ENCODE measurements around the gene RLN1. TPM values are rescaled to one million over a fixed set of nuclear protein-coding genes. Genes with fewer than 3 reads are reported as not detected.
"Not testable (repeated sequence)": the region's sequence is repeated elsewhere in the genome, so short reads cannot be mapped to it uniquely, and the experiment has no call there.

Gene RLN1
- total RNA-seq, 1 experiment from 2014 or later = 0.11 TPM

- not testable (repeated sequence) for DNase-seq (ENCODE audit: low read depth)
Observed at GRCh38 chr9:5321601-5322000, 18.1 kb downstream of the RLN1 start.

GRCh38 chr9:5321058-5321457 lies 18.6 kb downstream of the RLN1 start:
- DNase-seq (ENCODE audit: low read depth) = no peak

- DNase-seq (ENCODE audit: low read depth) = not testable (repeated sequence)
Observed at GRCh38 chr9:5316406-5316805, 23.3 kb downstream of the RLN1 start.

GRCh38 chr9:5315187-5315923 lies 24.3 kb downstream of the RLN1 start:
- DNase-seq (ENCODE audit: low read depth) = no peak

DNA sequence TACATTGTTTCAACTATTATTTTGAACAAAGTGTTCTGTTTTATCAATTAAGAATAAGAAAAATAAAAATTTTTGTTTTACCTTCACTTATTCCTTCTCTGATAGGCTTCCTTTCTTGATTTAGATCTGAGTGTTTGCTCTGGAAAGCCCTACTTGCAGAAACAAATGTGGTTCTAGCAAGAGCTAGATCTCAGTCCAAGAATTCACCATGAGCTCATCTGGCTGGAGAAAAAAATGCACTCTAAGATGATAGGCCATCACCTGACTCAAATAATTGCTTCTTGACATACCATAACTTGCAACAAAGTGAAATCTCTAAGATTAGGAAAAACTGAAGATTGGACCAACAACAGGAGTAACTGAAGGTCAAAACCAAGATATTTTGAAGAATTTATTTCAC lies 28.8 kb downstream of the RLN1 start:
- DNase-seq (ENCODE audit: low read depth) = no peak

- no peak for DNase-seq (ENCODE audit: low read depth)
Observed at GRCh38 chr9:5305741-5306140, 33.9 kb downstream of the RLN1 start.

DNA sequence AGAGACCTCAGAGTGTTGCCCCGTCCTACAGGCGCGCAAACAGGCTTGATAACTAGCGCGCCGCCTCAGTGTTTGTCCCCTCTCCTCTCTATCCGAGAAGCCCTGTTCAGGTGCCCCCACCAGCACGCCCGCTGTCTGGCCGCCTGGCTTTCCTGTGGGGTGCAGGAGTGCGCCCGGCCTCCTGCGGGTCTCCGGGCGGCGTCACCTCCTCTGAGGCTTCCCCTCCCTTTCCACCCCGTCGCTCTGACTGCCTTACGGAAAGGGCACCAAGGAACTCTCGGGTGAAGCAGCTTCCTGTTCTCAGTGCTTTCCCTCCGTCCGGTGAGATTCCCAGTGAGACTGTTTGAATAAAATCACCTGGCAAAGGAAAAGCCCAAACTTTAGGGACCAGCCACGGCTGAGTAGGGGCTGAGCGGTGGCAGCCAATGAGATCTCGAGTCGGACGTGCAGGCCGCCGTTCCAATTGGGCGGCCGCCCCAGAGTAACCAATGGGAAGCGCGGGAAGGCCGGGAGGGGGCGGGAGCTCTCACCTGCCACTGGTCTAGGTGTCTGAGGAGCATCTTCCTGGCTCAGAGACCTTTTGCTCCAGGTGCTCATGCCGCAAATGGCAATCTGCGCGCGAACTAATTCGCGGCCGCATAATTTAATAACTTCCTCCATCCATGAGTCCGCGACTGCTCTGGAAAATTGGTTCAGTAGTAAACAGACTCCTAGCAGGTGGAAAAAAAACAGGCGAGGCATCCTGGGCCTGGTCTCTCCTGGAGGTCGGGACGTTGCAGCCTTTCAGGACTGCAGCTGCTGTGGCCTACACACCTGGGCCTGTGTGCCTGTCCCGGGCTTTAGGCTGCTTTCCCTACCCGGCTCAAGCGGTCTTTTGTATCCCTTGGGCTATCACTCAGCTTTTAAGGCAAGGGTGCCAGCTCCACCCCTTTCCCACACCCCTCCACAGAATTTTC lies 35.6 kb downstream of the RLN1 start, which contains the start of gene RLN2:
RLN2 (minus strand) TSS at position 877 of the 956 bp plus-strand sequence; CDS start at position 741, 136 bp downstream.
- not testable (repeated sequence) for DNase-seq (ENCODE audit: low read depth)

DNA sequence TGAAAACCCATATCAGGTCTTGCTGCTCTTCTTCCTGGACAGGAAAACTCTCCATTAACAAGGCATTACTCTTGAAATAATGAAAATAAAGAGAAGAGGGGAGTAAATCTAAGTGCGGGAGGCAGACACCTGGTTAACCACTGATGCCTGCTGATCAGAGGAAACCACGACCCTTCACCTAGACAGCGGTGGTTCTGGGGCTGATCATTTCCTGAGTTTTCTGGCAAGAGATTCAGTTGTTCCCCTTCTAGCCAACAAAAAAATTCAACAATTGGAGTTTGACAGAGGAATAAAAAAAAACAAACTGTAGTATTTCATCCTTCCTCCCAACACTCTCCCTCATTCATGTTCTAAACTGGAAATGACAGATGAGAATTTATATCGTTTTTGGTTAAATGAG lies 38.1 kb downstream of the RLN1 start:
- peak; percentile 29 for DNase-seq (ENCODE audit: low read depth)

GRCh38 chr9:5292141-5292540 lies 47.5 kb downstream of the RLN1 start:
- DNase-seq (ENCODE audit: low read depth) = peak; percentile 39

GRCh38 chr9:5288591-5288990 lies 51.1 kb downstream of the RLN1 start:
- DNase-seq (ENCODE audit: low read depth) = no peak

DNA sequence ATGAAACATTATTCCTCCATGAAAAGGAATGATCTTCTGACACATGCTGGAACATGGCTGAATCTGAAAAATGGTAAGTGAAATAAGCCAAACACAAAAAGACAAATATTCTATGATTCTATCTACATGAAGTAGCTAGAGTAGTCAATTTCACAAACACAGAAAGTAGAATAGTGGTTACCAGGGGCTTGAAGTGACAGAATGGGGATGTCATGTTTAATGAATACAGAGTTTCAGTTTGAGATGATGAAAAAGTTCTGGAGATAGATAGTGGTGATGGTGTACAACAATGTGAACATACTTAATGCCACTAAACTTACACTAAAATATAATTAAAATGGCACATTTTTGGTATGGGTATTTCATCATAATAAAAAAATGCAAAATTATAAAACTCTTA lies 53.4 kb downstream of the RLN1 start:
- DNase-seq (ENCODE audit: low read depth) = no peak

Other genes with a start within 250 kb of the RLN1 start
- gene INSL6, start 154.2 kb downstream of the RLN1 start, total RNA-seq (2014; rRNA removed; shearing (Covaris generic)) = not detected in 2 replicates
- gene INSL4, start 108.5 kb downstream of the RLN1 start, total RNA-seq (2014; rRNA removed; shearing (Covaris generic)) = not detected in 2 replicates
- not detected in 2 replicates for gene RLN2, start 35.2 kb downstream of the RLN1 start, total RNA-seq (2014; rRNA removed; shearing (Covaris generic))
- 59.3 and 73.3 TPM in 2 replicates for gene PLGRKT, start 98.0 kb upstream of the RLN1 start, total RNA-seq (2014; rRNA removed; shearing (Covaris generic))
- 17.0 and 21.1 TPM in 2 replicates for gene CD274, start 110.7 kb upstream of the RLN1 start, total RNA-seq (2014; rRNA removed; shearing (Covaris generic))
- gene PDCD1LG2, start 170.7 kb upstream of the RLN1 start, total RNA-seq (2014; rRNA removed; shearing (Covaris generic)) = 6.9 and 11.5 TPM in 2 replicates

All from Daoy (cell line).